Fibroblast of skin of scalp (primary cell): Measurements from ENCODE around the gene SCN9A.

Source experiments
- DNase-seq: peaks from one replicate; pipeline ENCODE4 v3.0.0-alpha.2; 2013

Gene SCN9A

GRCh38 chr2:166173263-166173662, 202.5 kb downstream of the SCN9A start:
- DNase-seq, result no peak

GRCh38 chr2:166171216-166171615, 204.5 kb downstream of the SCN9A start:
- no peak for DNase-seq

- no peak for DNase-seq
Observed at GRCh38 chr2:166170356-166170755, 205.4 kb downstream of the SCN9A start.

- DNase-seq, result peak; percentile 3
Observed at GRCh38 chr2:166167449-166167848, 208.3 kb downstream of the SCN9A start.

- DNase-seq, result no peak
Observed at GRCh38 chr2:166163775-166164174, 212.0 kb downstream of the SCN9A start.

GRCh38 chr2:166158546-166158945, 217.2 kb downstream of the SCN9A start:
- DNase-seq, result no peak

GRCh38 chr2:166157578-166157977, 218.2 kb downstream of the SCN9A start:
- no peak for DNase-seq

GRCh38 chr2:166156985-166157490, 218.7 kb downstream of the SCN9A start:
- DNase-seq, result no peak

- no peak for DNase-seq
Observed at GRCh38 chr2:166155589-166155988, 220.2 kb downstream of the SCN9A start.

GRCh38 chr2:166154685-166155338, 220.9 kb downstream of the SCN9A start:
- no peak for DNase-seq

- no peak for DNase-seq
Observed at GRCh38 chr2:166152064-166152463, 223.7 kb downstream of the SCN9A start.

GRCh38 chr2:166148500-166149400, 227.0 kb downstream of the SCN9A start:
- DNase-seq, result no peak

GRCh38 chr2:166147883-166148282, 227.9 kb downstream of the SCN9A start:
- no peak for DNase-seq
